ENCODE results near the gene TBC1D14. TPM values are rescaled to one million over a fixed set of nuclear protein-coding genes. Genes with fewer than 3 reads are reported as not detected.
A peak's percentile ranks its signal among the peaks of the same experiment; 100 is the strongest.

Gene TBC1D14
- total and polyA plus RNA-seq, 2 donors from 2014 or later, result 44.9 to 77.7 TPM

DNA sequence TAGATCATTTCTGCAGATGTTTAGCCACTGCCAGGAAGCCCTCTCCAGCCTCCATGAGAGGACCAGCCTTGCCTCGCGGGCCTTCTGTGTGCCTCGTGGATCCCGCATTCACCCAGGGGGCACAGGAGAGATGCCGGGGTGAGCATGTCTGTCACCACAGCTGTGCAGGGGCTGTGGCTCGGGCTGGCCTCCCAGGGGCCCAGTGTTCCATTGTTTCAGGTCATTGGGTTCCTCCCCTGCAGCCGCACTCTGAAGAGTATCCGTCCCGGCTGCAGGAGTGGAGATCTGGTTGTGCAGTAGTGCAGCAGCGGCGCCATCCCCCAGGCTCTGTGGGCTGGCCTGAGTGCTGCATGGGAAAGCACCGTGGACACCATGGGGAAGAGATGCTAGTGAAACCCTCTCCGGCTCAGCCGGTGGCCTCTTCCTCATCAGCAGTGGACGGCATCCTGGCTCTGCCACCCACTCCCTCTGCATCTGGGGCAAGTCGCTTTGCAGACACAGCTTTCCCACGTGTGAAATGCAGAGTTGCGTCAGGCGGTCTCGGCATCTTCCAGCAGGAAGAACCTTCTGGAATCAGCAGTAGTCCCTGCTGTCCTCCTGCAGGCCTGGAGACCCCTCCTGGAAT is 29.1 kb downstream of the TBC1D14 start:
- DNase-seq (peak in 3 of 5 donors; percentile 23 to 46 (median 41)), FAIRE-seq (no peak)
- no peak overlapping the region for H3K4me3 ChIP-seq (ENCODE audit: low read length in 3 of 3)
- H3K4me1 ChIP-seq (ENCODE audit: control insufficient read depth in 2 of 3, insufficient read depth in 2 of 3, low read depth in 1 of 3, low read length in 3 of 3), result peaks cover 3 to 39% (median 31%) of the 10 kb centered on the region in 3 donors
- TF ChIP-seq, protein P1, sequence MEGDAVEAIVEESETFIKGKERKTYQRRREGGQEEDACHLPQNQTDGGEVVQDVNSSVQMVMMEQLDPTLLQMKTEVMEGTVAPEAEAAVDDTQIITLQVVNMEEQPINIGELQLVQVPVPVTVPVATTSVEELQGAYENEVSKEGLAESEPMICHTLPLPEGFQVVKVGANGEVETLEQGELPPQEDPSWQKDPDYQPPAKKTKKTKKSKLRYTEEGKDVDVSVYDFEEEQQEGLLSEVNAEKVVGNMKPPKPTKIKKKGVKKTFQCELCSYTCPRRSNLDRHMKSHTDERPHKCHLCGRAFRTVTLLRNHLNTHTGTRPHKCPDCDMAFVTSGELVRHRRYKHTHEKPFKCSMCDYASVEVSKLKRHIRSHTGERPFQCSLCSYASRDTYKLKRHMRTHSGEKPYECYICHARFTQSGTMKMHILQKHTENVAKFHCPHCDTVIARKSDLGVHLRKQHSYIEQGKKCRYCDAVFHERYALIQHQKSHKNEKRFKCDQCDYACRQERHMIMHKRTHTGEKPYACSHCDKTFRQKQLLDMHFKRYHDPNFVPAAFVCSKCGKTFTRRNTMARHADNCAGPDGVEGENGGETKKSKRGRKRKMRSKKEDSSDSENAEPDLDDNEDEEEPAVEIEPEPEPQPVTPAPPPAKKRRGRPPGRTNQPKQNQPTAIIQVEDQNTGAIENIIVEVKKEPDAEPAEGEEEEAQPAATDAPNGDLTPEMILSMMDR (IDR thresholded peaks at IDR 0.05; ENCODE audit: borderline replicate concordance, extremely low read depth, insufficient read depth), result no peak
- no peaks in the 10 kb centered on the region for H3K9me3 ChIP-seq (ENCODE audit: control insufficient read depth in 2 of 3, insufficient read depth in 1 of 3, low read length in 3 of 3)
- intact Hi-C loops (cut with DNase I), result no loop called here
- H3K27ac ChIP-seq (ENCODE audit: low read depth in 2 of 2, low read length in 2 of 2), result peak overlapping the region in 1 of 2 donors; percentile 39
- no peaks in the 10 kb centered on the region for H3K27me3 ChIP-seq (ENCODE audit: control insufficient read depth, insufficient read depth, low read length)
- no peak overlapping the region for H3K9ac ChIP-seq (ENCODE audit: low read length in 3 of 3)
- H3K36me3 ChIP-seq (ENCODE audit: control insufficient read depth in 2 of 3, insufficient read depth in 3 of 3, low read length in 3 of 3), result no peaks in the 10 kb centered on the region

DNA sequence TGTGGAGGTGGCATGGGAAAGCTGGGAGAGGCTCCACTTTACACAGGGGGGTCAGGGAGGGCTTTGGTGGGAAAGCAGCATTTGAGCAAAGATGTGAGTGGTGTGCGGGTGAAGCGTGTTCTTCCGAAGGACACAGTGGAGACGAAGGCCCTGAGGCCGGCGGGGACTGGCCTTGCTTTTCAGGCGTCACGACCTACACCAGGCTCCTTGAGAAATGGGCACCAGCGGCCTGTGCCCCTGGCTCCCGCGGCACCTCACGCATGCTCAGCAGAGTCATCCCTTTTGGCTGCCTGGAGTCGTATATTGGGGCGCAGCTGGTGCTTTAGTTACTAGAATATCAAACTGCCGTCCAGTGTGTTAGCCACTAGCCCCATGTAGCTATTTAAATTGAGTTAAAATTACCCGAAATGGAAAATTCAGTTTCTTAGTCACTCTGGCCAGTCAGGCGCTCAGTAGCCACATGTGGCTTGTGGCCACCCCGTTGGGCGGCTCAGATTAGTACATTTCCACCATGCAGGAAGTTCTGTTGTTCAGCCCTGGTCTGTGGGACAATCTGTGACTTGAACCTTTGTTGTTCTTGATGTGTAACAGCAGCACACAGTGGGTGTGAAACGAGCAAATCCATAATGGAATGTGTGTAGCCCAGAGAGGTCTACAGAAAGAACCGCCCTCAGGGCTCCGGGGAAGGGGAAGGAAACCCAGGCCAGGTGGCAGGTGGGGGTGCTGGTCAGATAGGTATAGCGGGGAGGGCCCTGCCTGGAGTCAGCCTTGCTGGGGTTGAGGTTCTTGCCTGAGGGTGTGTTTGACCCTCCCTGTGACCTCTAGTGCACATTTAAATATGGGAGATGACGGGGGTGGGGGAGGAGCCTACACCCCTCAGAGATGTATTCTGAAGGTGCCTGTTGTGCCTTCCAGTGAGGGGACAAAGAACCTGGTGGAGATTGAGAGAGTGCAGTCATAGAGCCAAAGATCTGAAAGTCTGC is 30.4 kb downstream of the TBC1D14 start:
- H3K9me3 ChIP-seq (ENCODE audit: control insufficient read depth in 2 of 3, insufficient read depth in 1 of 3, low read length in 3 of 3), result no peaks in the 10 kb centered on the region
- H3K4me1 ChIP-seq (ENCODE audit: control insufficient read depth in 2 of 3, insufficient read depth in 2 of 3, low read depth in 1 of 3, low read length in 3 of 3), result peaks cover 3 to 47% (median 27%) of the 10 kb centered on the region in 3 donors
- peak overlapping the region; percentile 39 to 52 for H3K27ac ChIP-seq (ENCODE audit: low read depth in 2 of 2, low read length in 2 of 2)
- no peaks in the 10 kb centered on the region for H3K27me3 ChIP-seq (ENCODE audit: control insufficient read depth, insufficient read depth, low read length)
- H3K36me3 ChIP-seq (ENCODE audit: control insufficient read depth in 2 of 3, insufficient read depth in 3 of 3, low read length in 3 of 3), result no peaks in the 10 kb centered on the region
- no peak for FAIRE-seq
- TF ChIP-seq, protein P1 (IDR thresholded peaks at IDR 0.05; ENCODE audit: borderline replicate concordance, extremely low read depth, insufficient read depth), result no peak
- DNase-seq, result no peak
- no peak overlapping the region for H3K9ac ChIP-seq (ENCODE audit: low read length in 3 of 3)
- H3K4me3 ChIP-seq (ENCODE audit: low read length in 3 of 3), result no peak overlapping the region
- intact Hi-C loops (cut with DNase I), result no loop called here

DNA sequence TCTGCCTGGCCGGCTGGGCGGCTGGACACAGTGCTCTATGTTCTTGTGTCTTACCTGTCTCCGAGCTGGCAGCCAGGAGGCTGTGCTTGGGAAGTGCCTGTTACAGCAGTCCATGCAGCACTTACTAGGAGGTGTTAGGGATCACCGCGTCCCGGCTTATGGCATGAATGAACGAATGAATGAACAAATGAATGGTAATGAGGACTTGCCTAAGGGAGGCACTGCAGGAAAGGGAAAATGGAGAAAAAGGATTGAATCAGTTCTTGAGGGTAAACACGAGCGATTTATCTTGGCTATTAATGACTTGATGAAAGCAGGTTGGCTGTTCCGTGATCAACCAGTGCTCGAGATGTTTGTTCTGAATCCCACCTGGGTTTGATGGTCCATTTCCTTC is 31.1 kb downstream of the TBC1D14 start:
- Histone ChIP-seq H3K36me3 (ENCODE audit: control insufficient read depth in 2 of 3, insufficient read depth in 3 of 3, low read length in 3 of 3) (no peaks in the 10 kb centered on the region), H3K4me1 (ENCODE audit: control insufficient read depth in 2 of 3, insufficient read depth in 2 of 3, low read depth in 1 of 3, low read length in 3 of 3) (peaks cover 3 to 47% (median 28%) of the 10 kb centered on the region in 3 donors), H3K4me3 (ENCODE audit: low read length in 3 of 3) (no peak overlapping the region), H3K9me3 (ENCODE audit: control insufficient read depth in 2 of 3, insufficient read depth in 1 of 3, low read length in 3 of 3) (no peaks in the 10 kb centered on the region), H3K27ac (ENCODE audit: low read depth in 2 of 2, low read length in 2 of 2) (peak overlapping the region; percentile 35 to 39), H3K27me3 (ENCODE audit: control insufficient read depth, insufficient read depth, low read length) (no peaks in the 10 kb centered on the region), H3K9ac (ENCODE audit: low read length in 3 of 3) (no peak overlapping the region)
- intact Hi-C loops (cut with DNase I), result no loop called here
- TF ChIP-seq, protein P1 (IDR thresholded peaks at IDR 0.05; ENCODE audit: borderline replicate concordance, extremely low read depth, insufficient read depth), result no peak
- FAIRE-seq (no peak), DNase-seq (no peak)

All from kidney (tissue), 14 donors.